Brain microvascular endothelial cell (primary cell): ENCODE measurements around the gene RTN4RL1.
"Not testable (repeated sequence)": the region's sequence is repeated elsewhere in the genome, so short reads cannot be mapped to it uniquely, and the experiment has no call there.

Source experiments
- DNase-seq: peaks from one replicate; pipeline ENCODE4 v3.0.0-alpha.2; 2020
- H3K27ac ChIP-seq: fragments of 250-450 bp; sonication (Bioruptor Pico); 2 replicates; pipeline ENCODE4 v1.5.1; 2020; ENCODE audit warnings: mild to moderate bottlenecking, moderate library complexity
- H3K27me3 ChIP-seq: fragments of 250-450 bp; sonication (Bioruptor Pico); replicated peaks from 2 replicates; pipeline ENCODE4 v1.5.1; 2020; ENCODE audit warnings: mild to moderate bottlenecking
- H3K36me3 ChIP-seq: fragments of 250-450 bp; sonication (Bioruptor Pico); replicated peaks from 2 replicates; pipeline ENCODE4 v1.5.1; 2020; ENCODE audit warnings: mild to moderate bottlenecking
- H3K4me3 ChIP-seq: 2 replicates; pipeline ENCODE4 v1.5.1; 2011; ENCODE audit warnings: low read depth, mild to moderate bottlenecking, control low read depth, low read length, moderate library complexity
- CTCF ChIP-seq: IDR thresholded peaks from 2 replicates; pipeline ENCODE4 v1.5.1; 2011; ENCODE audit warnings: low read depth, mild to moderate bottlenecking, moderate library complexity, low read length, control low read depth, inconsistent platforms; ENCODE audit errors: missing control alignments
- in situ Hi-C: cut with HindIII; loops from 2 replicates; pipeline ENCODE4 v1.10.0; 2017; ENCODE audit warnings: low sequenced_read_pairs, low pct_ligation_motif_present

The RTN4RL1 gene

GRCh38 chr17:2016494-2016893 is 8.6 kb downstream of the RTN4RL1 start:
- Histone ChIP-seq H3K27ac (no peak overlapping the region), H3K27me3 (peaks cover 28% of the 10 kb centered on the region), H3K36me3 (no peaks in the 10 kb centered on the region), H3K4me3 (no peak overlapping the region)
- in situ Hi-C loops = no loop called here
- no peak for DNase-seq
- no peak for TF ChIP-seq CTCF

- no peak for DNase-seq
- H3K27me3 ChIP-seq = peaks cover 24% of the 10 kb centered on the region
- H3K27ac ChIP-seq = no peak overlapping the region
- no peak overlapping the region for H3K4me3 ChIP-seq
- in situ Hi-C loops = no loop called here
- H3K36me3 ChIP-seq = no peaks in the 10 kb centered on the region
- TF ChIP-seq CTCF = no peak
Observed at GRCh38 chr17:2015314-2015713, 9.8 kb downstream of the RTN4RL1 start.

GRCh38 chr17:2013994-2014317 is 11.2 kb downstream of the RTN4RL1 start:
- no peak overlapping the region for H3K27ac ChIP-seq
- TF ChIP-seq CTCF = no peak
- H3K27me3 ChIP-seq = peaks cover 10% of the 10 kb centered on the region
- no peak for DNase-seq
- in situ Hi-C loops = no loop called here
- H3K4me3 ChIP-seq = no peak overlapping the region
- H3K36me3 ChIP-seq = no peaks in the 10 kb centered on the region

GRCh38 chr17:2013220-2013993 is 11.7 kb downstream of the RTN4RL1 start:
- H3K36me3 ChIP-seq, DNase-seq, H3K4me3 ChIP-seq, H3K27me3 ChIP-seq, H3K27ac ChIP-seq, in situ Hi-C loops: not testable (repeated sequence)

- Histone ChIP-seq H3K27ac (no peak overlapping the region), H3K4me3 (no peak overlapping the region), H3K27me3 (no peaks in the 10 kb centered on the region), H3K36me3 (no peaks in the 10 kb centered on the region)
- DNase-seq = no peak
- in situ Hi-C loops = no loop called here
- no peak for TF ChIP-seq CTCF
Observed at GRCh38 chr17:2012499-2012898, 12.6 kb downstream of the RTN4RL1 start.

- in situ Hi-C loops = no loop called here
- no peak for TF ChIP-seq CTCF
- no peaks in the 10 kb centered on the region for H3K36me3 ChIP-seq
- no peaks in the 10 kb centered on the region for H3K27me3 ChIP-seq
- H3K27ac ChIP-seq = no peak overlapping the region
- no peak for DNase-seq
- no peak overlapping the region for H3K4me3 ChIP-seq
Observed at GRCh38 chr17:2011411-2012371, 13.4 kb downstream of the RTN4RL1 start.
